ENCODE data around the gene DHX32. TPM values are rescaled to one million over a fixed set of nuclear protein-coding genes. Genes with fewer than 3 reads are reported as not detected.

DHX32 gene
- polyA plus RNA-seq, 1 donor: 19.9 TPM

GRCh38 chr10:125811251-125811650 is 69.8 kb downstream of the DHX32 start:
- DNase-seq (ENCODE audit: low read depth): no peak

- no peak for DNase-seq (ENCODE audit: low read depth)
These were observed 73.0 kb downstream of the DHX32 start for GRCh38 chr10:125808047-125808446.

- no peak for DNase-seq (ENCODE audit: low read depth)
These were observed 78.4 kb downstream of the DHX32 start for GRCh38 chr10:125802739-125803138.

- DNase-seq (ENCODE audit: low read depth): no peak
These were observed 79.0 kb downstream of the DHX32 start for GRCh38 chr10:125802131-125802530.

GRCh38 chr10:125801574-125801973 is 79.5 kb downstream of the DHX32 start:
- no peak for DNase-seq (ENCODE audit: low read depth)

GRCh38 chr10:125799451-125800182 is 81.5 kb downstream of the DHX32 start:
- DNase-seq (ENCODE audit: low read depth): no peak

GRCh38 chr10:125797994-125798662 is 83.0 kb downstream of the DHX32 start:
- DNase-seq (ENCODE audit: low read depth): no peak

GRCh38 chr10:125797424-125797823 is 83.7 kb downstream of the DHX32 start:
- no peak for DNase-seq (ENCODE audit: low read depth)

GRCh38 chr10:125795637-125796190 is 85.4 kb downstream of the DHX32 start:
- DNase-seq (ENCODE audit: low read depth): no peak

- DNase-seq (ENCODE audit: low read depth): no peak
These were observed 86.0 kb downstream of the DHX32 start for GRCh38 chr10:125795128-125795527.

- DNase-seq (ENCODE audit: low read depth): no peak
These were observed 88.5 kb downstream of the DHX32 start for GRCh38 chr10:125792342-125793300.

- no peak for DNase-seq (ENCODE audit: low read depth)
These were observed 92.7 kb downstream of the DHX32 start for GRCh38 chr10:125788156-125789034.

Other genes with a start within 250 kb of the DHX32 start
- not detected for gene TEX36, start 198.1 kb downstream of the DHX32 start, polyA plus RNA-seq (ENCODE audit: insufficient read length)
- gene EDRF1, start 161.6 kb downstream of the DHX32 start, polyA plus RNA-seq (ENCODE audit: insufficient read length): 18.7 TPM
- gene MMP21, start 105.5 kb downstream of the DHX32 start, polyA plus RNA-seq (ENCODE audit: insufficient read length): 0.40 TPM
- gene UROS, start 58.0 kb downstream of the DHX32 start, polyA plus RNA-seq (ENCODE audit: insufficient read length): 60.3 TPM
- gene BCCIP, start 57.7 kb downstream of the DHX32 start, polyA plus RNA-seq (ENCODE audit: insufficient read length): 53.3 TPM
- gene FANK1, start 15.3 kb upstream of the DHX32 start, polyA plus RNA-seq (ENCODE audit: insufficient read length): 0.71 TPM